B cell (primary cell): ENCODE results near the gene FARP2. TPM values are rescaled to one million over a fixed set of nuclear protein-coding genes. Genes with fewer than 3 reads are reported as not detected.
A peak's percentile ranks its signal among the peaks of the same experiment; 100 is the strongest.

Source experiments
- ATAC-seq: fragments of 200-7000 bp; cut with Tn5 transposase; one replicate; pipeline ENCODE4 v1.10.0; 2021; ENCODE audit warnings: low read depth, mild to moderate bottlenecking, moderate number of reproducible peaks, moderate library complexity
- CTCF ChIA-PET: fragments of 350-600 bp; sonication (Branson Sonifier 250); formaldehyde crosslinking; loops from one replicate; lab custom pipeline; 2021; ENCODE audit warnings: antibody characterized with exemption, inconsistent platforms; lab: Charles Lee
- POLR2A ChIA-PET: fragments of 350-600 bp; sonication (Branson Sonifier 250); formaldehyde crosslinking; loops from one replicate; lab custom pipeline; 2021; ENCODE audit warnings: antibody characterized with exemption; lab: Charles Lee
- DNase-seq: peaks from one replicate; pipeline ENCODE4 v3.0.0; 2013
- H2AFZ ChIP-seq: 2 replicates; pipeline ENCODE4 v1.6.1; 2012; ENCODE audit warnings: mild to moderate bottlenecking, low read depth, low read length; ENCODE audit not compliant: insufficient read depth, poor library complexity, severe bottlenecking
- H3K27ac ChIP-seq, 2 donors: 1 replicate in 1 of 2; 2 replicates in 1 of 2; pipeline ENCODE4 v1.5.1; 2012 to 2013; ENCODE audit warnings: low read length in 2 of 2, mild to moderate bottlenecking in 2 of 2, moderate library complexity in 1 of 2
- H3K27me3 ChIP-seq, 4 experiments: fragments of 200-600 bp in 1 of 4; sonication (generic) in 1 of 4; replicated peaks in 1 of 4; 1 replicate in 2 of 4; 2 replicates in 2 of 4; pipeline versions ENCODE4 v1.6.1 to v1.7.0; 2013 to 2016; ENCODE audit warnings: low read length in 3 of 4, mild to moderate bottlenecking in 2 of 4, mixed read lengths in 1 of 4, moderate library complexity in 1 of 4; ENCODE audit not compliant: insufficient read depth in 4 of 4, control insufficient read depth in 3 of 4; ENCODE audit errors: control extremely low read depth in 1 of 4
- H3K36me3 ChIP-seq, 2 experiments: replicated peaks in 1 of 2; 1 replicate in 1 of 2; 2 replicates in 1 of 2; pipeline versions ENCODE4 v1.6.1 to v1.7.1; 2013; ENCODE audit warnings: low read length in 1 of 2; ENCODE audit not compliant: insufficient read depth in 2 of 2, control insufficient read depth in 1 of 2; ENCODE audit errors: control extremely low read depth in 1 of 2, extremely low read depth in 1 of 2
- H3K4me1 ChIP-seq, 2 donors: fragments of 200-600 bp in 1 of 2; sonication (generic) in 1 of 2; 1 replicate in 1 of 2; 2 replicates in 1 of 2; pipeline versions ENCODE4 v1.5.1 to v1.6.1; 2013 to 2017; ENCODE audit warnings: low read length in 2 of 2; ENCODE audit not compliant: control insufficient read depth in 2 of 2, insufficient read depth in 2 of 2
- H3K4me2 ChIP-seq: replicated peaks from 2 replicates; pipeline ENCODE3; 2012; ENCODE audit warnings: mild to moderate bottlenecking, low read depth, low read length; ENCODE audit not compliant: poor library complexity, severe bottlenecking
- H3K4me3 ChIP-seq, 5 experiments: fragments of 200-600 bp in 1 of 5; sonication (generic) in 1 of 5; 1 replicate in 3 of 5; 2 replicates in 2 of 5; pipeline versions ENCODE4 v1.5.1 to v1.7.0; 2011 to 2016; ENCODE audit warnings: low read length in 4 of 5, mild to moderate bottlenecking in 4 of 5, low read depth in 2 of 5, control low read depth in 1 of 5, moderate library complexity in 1 of 5; ENCODE audit not compliant: insufficient read depth in 1 of 5; ENCODE audit errors: control extremely low read depth in 1 of 5, extremely low read depth in 1 of 5
- H3K79me2 ChIP-seq: fragments of 200-600 bp; sonication (generic); one replicate; pipeline ENCODE4 v1.6.0; 2016; ENCODE audit warnings: low read length; ENCODE audit not compliant: control insufficient read depth, insufficient read depth
- H3K9ac ChIP-seq: fragments of 200-600 bp; sonication (generic); 2 replicates; pipeline ENCODE4 v1.6.1; 2017; ENCODE audit warnings: mild to moderate bottlenecking, low read length, moderate library complexity
- H3K9me3 ChIP-seq, 3 donors: one replicate each; pipeline versions ENCODE4 v1.6.1 to v1.7.1; 2013; ENCODE audit warnings: low read length in 2 of 3; ENCODE audit not compliant: control insufficient read depth in 2 of 3, insufficient read depth in 1 of 3; ENCODE audit errors: control extremely low read depth in 1 of 3
- H4K20me1 ChIP-seq: 2 replicates; pipeline ENCODE4 v1.6.0; 2012; ENCODE audit warnings: mild to moderate bottlenecking, low read length; ENCODE audit not compliant: insufficient read depth, control insufficient read depth, poor library complexity, severe bottlenecking
- H3K27ac Mint-ChIP-seq: one replicate; pipeline ENCODE4 v1.8.0; 2021; ENCODE audit warnings: mixed read lengths
- H3K27me3 Mint-ChIP-seq: one replicate; pipeline ENCODE4 v1.8.0; 2021; ENCODE audit warnings: mixed read lengths
- H3K4me1 Mint-ChIP-seq: one replicate; pipeline ENCODE4 v1.8.0; 2021; ENCODE audit warnings: mixed read lengths
- H3K4me3 Mint-ChIP-seq: one replicate; pipeline ENCODE4 v1.8.0; 2021; ENCODE audit warnings: mixed read lengths
- H3K9me3 Mint-ChIP-seq: one replicate; pipeline ENCODE4 v1.8.0; 2022; ENCODE audit warnings: mixed read lengths; ENCODE audit not compliant: insufficient read depth
- CTCF ChIP-seq: fragments of 200-600 bp; IDR thresholded peaks from one replicate; pipeline ENCODE4 v1.8.0; 2022; ENCODE audit warnings: antibody characterized with exemption, mild to moderate bottlenecking
- EZH2 ChIP-seq: IDR thresholded peaks from 2 replicates; pipeline ENCODE4 v1.6.1; 2012; ENCODE audit warnings: borderline replicate concordance, low read depth, mild to moderate bottlenecking, moderate library complexity, low read length; ENCODE audit not compliant: insufficient read depth, poor library complexity, severe bottlenecking
- whole genome bisulfite sequencing: methylation state at CpG from one replicate; pipeline ENCODE4 v1.1.5; 2013; ENCODE audit warnings: missing lambda C conversion rate; ENCODE audit not compliant: insufficient coverage; 5-methylcytosine and 5-hydroxymethylcytosine counted together
- intact Hi-C: fragments of 100-400 bp; cut with micrococcal nuclease; formaldehyde crosslinking; loops from one replicate; pipeline ENCODE4 v1.10.0; 2022
- polyA plus RNA-seq: library from polyadenylated mRNA; depleted of rRNA; stranded (reverse); fragments of >200 nt; gene quantifications from 2 replicates; pipeline ENCODE4 v1.2.3, GENCODE V29; 2012
- total RNA-seq, 2 donors: library from RNA; stranded (reverse); fragments of 120-200 nt in 1 of 2; gene quantifications; 1 replicate in 1 of 2; 2 replicates in 1 of 2; pipeline versions ENCODE4 v1.2.3 to v1.2.4, GENCODE V29; 2013 to 2022

The FARP2 gene
- total and polyA plus RNA-seq, 2 donors (not counting 1 experiment from before 2014, with no cell fraction given), result 37.1 to 114 TPM

- Histone ChIP-seq H3K27ac (no peak overlapping the region), H3K36me3 (peaks cover 0 to 4% of the 10 kb centered on the region in 2 experiments), H3K9me3 (no peaks in the 10 kb centered on the region), H4K20me1 (peaks cover 51% of the 10 kb centered on the region), H3K4me3 (no peak overlapping the region), H3K79me2 (peaks cover 88% of the 10 kb centered on the region), H2AFZ (no peak overlapping the region), H3K27me3 (no peaks in the 10 kb centered on the region), H3K4me2 (peak overlapping the region; percentile 83), H3K4me1 (peaks cover 56 to 58% of the 10 kb centered on the region in 2 donors), H3K9ac (no peak overlapping the region)
- CTCF ChIA-PET, result interaction anchor here (0.6 to 2.2 kb wide), 7 partner anchors 24 to 324 kb away, joined by 3 to 6 read pairs (median 4); partner anchors contain the start of genes ATG4B and THAP4
- no peak for ATAC-seq
- 100% methylated on average over 1 of the region's 8 CpGs for WGBS
- TF ChIP-seq CTCF (no peak), EZH2 (no peak)
- POLR2A ChIA-PET, result interaction anchor here (0.5 to 1.0 kb wide), 3 partner anchors 10 to 288 kb away, joined by 3 read pairs; no protein-coding TSS in a partner anchor
- Mint-ChIP-seq H3K4me3 (peak overlapping the region; percentile 95), H3K27ac (peak overlapping the region; percentile 99), H3K4me1 (peaks cover 74% of the 10 kb centered on the region), H3K9me3 (no peaks in the 10 kb centered on the region), H3K27me3 (no peaks in the 10 kb centered on the region)
- DNase-seq, result no peak
- intact Hi-C loops, result loop anchor here (2.0 kb wide), 1 partner anchor 753 kb away; the partner anchor contains the start of gene DUSP28
Observed at GRCh38 chr2:241313543-241314095, 42.5 kb upstream of the FARP2 start.
